ENCODE results near the gene DIS3L.
A peak's percentile ranks its signal among the peaks of the same experiment; 100 is the strongest.

DIS3L gene

GRCh38 chr15:66269326-66270090 lies 23.9 kb upstream of the DIS3L start:
- Histone ChIP-seq H3K9ac (ENCODE audit: low read depth, low read length, poor library complexity) (no peak overlapping the region), H2BK12ac (ENCODE audit: low read length) (no peak overlapping the region), H4K91ac (ENCODE audit: low read depth, low read length, poor library complexity) (peak overlapping the region; percentile 28), H3K4ac (ENCODE audit: low read length) (no peak overlapping the region), H3K79me1 (ENCODE audit: low read depth, low read length) (no peaks in the 10 kb centered on the region), H2BK5ac (ENCODE audit: low read length) (no peak overlapping the region), H3K4me2 (ENCODE audit: insufficient read depth, low read length, poor library complexity, severe bottlenecking) (no peak overlapping the region), H2BK15ac (ENCODE audit: low read length) (no peak overlapping the region), H3K27ac (replicated peaks; ENCODE audit: low read length) (no peak overlapping the region), H3K4me1 (ENCODE audit: control insufficient read depth in 2 of 2, insufficient read depth in 1 of 2, low read depth in 1 of 2, low read length in 2 of 2) (peaks cover 3 to 13% of the 10 kb centered on the region in 2 donors), H2AFZ (ENCODE audit: low read length) (peak overlapping the region; percentile 37), H3K14ac (ENCODE audit: low read length) (no peak overlapping the region), H3K27me3 (ENCODE audit: control insufficient read depth in 3 of 3, insufficient read depth in 3 of 3, low read depth in 1 of 3, low read length in 3 of 3) (peaks cover 0 to 5% (median 0%) of the 10 kb centered on the region in 3 experiments), H3K9me3 (replicated peaks in 1 of 2; ENCODE audit: control insufficient read depth in 2 of 2, insufficient read depth in 1 of 2, low read depth in 1 of 2, low read length in 2 of 2) (no peaks in the 10 kb centered on the region), H3K18ac (ENCODE audit: low read length) (no peak overlapping the region), H2BK120ac (ENCODE audit: low read depth, low read length) (no peak overlapping the region), H3K4me3 (ENCODE audit: low read length in 2 of 2) (no peak overlapping the region), H4K8ac (ENCODE audit: low read depth, low read length) (no peak overlapping the region), H3K23ac (ENCODE audit: low read depth, low read length, poor library complexity) (no peak overlapping the region), H3K36me3 (replicated peaks in 1 of 2; ENCODE audit: control insufficient read depth in 2 of 2, insufficient read depth in 2 of 2, low read length in 2 of 2) (no peaks in the 10 kb centered on the region), H2AK5ac (ENCODE audit: low read depth, low read length) (no peak overlapping the region)
- DNase-seq (ENCODE audit: low spot score), result no peak
- 100% methylated on average over 1 of the region's 13 CpGs for WGBS, 2 donors (ENCODE audit: extremely low coverage in 2 of 2, insufficient read length in 2 of 2, insufficient replicate concordance in 1 of 2)

DNA sequence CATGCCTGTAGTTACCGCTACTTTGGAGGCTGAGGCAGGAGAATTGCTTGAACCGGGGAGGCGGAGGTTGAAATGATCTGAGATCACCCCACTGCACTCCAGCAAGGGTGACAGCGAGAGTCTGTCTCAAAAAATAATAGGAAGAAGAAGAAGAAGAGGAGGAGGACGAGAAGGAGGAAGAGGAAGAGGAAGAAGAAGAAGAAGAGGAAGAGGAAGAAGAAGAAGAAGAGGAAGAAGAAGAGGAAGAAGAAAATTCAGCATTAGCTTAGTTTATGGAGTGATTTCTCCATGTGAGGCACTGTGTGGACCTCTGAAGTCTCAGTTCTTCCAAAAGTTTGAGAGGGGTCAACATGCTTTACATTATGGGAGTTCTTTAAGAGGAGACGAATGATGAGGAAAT lies 22.4 kb upstream of the DIS3L start:
- H2BK5ac ChIP-seq (ENCODE audit: low read length), result no peak overlapping the region
- no peak overlapping the region for H2AK5ac ChIP-seq (ENCODE audit: low read depth, low read length)
- no peak overlapping the region for H3K23ac ChIP-seq (ENCODE audit: low read depth, low read length, poor library complexity)
- H3K9me3 ChIP-seq (replicated peaks in 1 of 2; ENCODE audit: control insufficient read depth in 2 of 2, insufficient read depth in 1 of 2, low read depth in 1 of 2, low read length in 2 of 2), result no peaks in the 10 kb centered on the region
- H2AFZ ChIP-seq (ENCODE audit: low read length), result no peak overlapping the region
- H3K14ac ChIP-seq (ENCODE audit: low read length), result no peak overlapping the region
- no peaks in the 10 kb centered on the region for H3K36me3 ChIP-seq (replicated peaks in 1 of 2; ENCODE audit: control insufficient read depth in 2 of 2, insufficient read depth in 2 of 2, low read length in 2 of 2)
- H2BK120ac ChIP-seq (ENCODE audit: low read depth, low read length), result no peak overlapping the region
- H3K79me1 ChIP-seq (ENCODE audit: low read depth, low read length), result no peaks in the 10 kb centered on the region
- no peak overlapping the region for H3K9ac ChIP-seq (ENCODE audit: low read depth, low read length, poor library complexity)
- no peak for DNase-seq (ENCODE audit: low spot score)
- H2BK15ac ChIP-seq (ENCODE audit: low read length), result no peak overlapping the region
- H4K91ac ChIP-seq (ENCODE audit: low read depth, low read length, poor library complexity), result no peak overlapping the region
- no peak overlapping the region for H4K8ac ChIP-seq (ENCODE audit: low read depth, low read length)
- WGBS, 2 donors (ENCODE audit: extremely low coverage in 2 of 2, insufficient read length in 2 of 2, insufficient replicate concordance in 1 of 2), result no CpG with 5 or more reads among the region's 6 CpGs
- no peak overlapping the region for H3K27ac ChIP-seq (replicated peaks; ENCODE audit: low read length)
- no peak overlapping the region for H3K4me2 ChIP-seq (ENCODE audit: insufficient read depth, low read length, poor library complexity, severe bottlenecking)
- peaks cover 3 to 13% of the 10 kb centered on the region in 2 donors for H3K4me1 ChIP-seq (ENCODE audit: control insufficient read depth in 2 of 2, insufficient read depth in 1 of 2, low read depth in 1 of 2, low read length in 2 of 2)
- H3K4me3 ChIP-seq (ENCODE audit: low read length in 2 of 2), result no peak overlapping the region
- H3K4ac ChIP-seq (ENCODE audit: low read length), result no peak overlapping the region
- H2BK12ac ChIP-seq (ENCODE audit: low read length), result no peak overlapping the region
- no peak overlapping the region for H3K18ac ChIP-seq (ENCODE audit: low read length)
- peaks cover 0 to 5% (median 0%) of the 10 kb centered on the region in 3 experiments for H3K27me3 ChIP-seq (ENCODE audit: control insufficient read depth in 3 of 3, insufficient read depth in 3 of 3, low read depth in 1 of 3, low read length in 3 of 3)

GRCh38 chr15:66275352-66275751 lies 18.0 kb upstream of the DIS3L start:
- Histone ChIP-seq H3K9ac (ENCODE audit: low read depth, low read length, poor library complexity) (no peak overlapping the region), H3K23ac (ENCODE audit: low read depth, low read length, poor library complexity) (no peak overlapping the region), H3K18ac (ENCODE audit: low read length) (no peak overlapping the region), H2BK12ac (ENCODE audit: low read length) (no peak overlapping the region), H3K4me2 (ENCODE audit: insufficient read depth, low read length, poor library complexity, severe bottlenecking) (no peak overlapping the region), H2AK5ac (ENCODE audit: low read depth, low read length) (no peak overlapping the region), H2BK5ac (ENCODE audit: low read length) (no peak overlapping the region), H3K9me3 (replicated peaks in 1 of 2; ENCODE audit: control insufficient read depth in 2 of 2, insufficient read depth in 1 of 2, low read depth in 1 of 2, low read length in 2 of 2) (no peaks in the 10 kb centered on the region), H3K27me3 (ENCODE audit: control insufficient read depth in 3 of 3, insufficient read depth in 3 of 3, low read depth in 1 of 3, low read length in 3 of 3) (no peaks in the 10 kb centered on the region), H2BK120ac (ENCODE audit: low read depth, low read length) (no peak overlapping the region), H3K14ac (ENCODE audit: low read length) (no peak overlapping the region), H4K8ac (ENCODE audit: low read depth, low read length) (no peak overlapping the region), H3K36me3 (replicated peaks in 1 of 2; ENCODE audit: control insufficient read depth in 2 of 2, insufficient read depth in 2 of 2, low read length in 2 of 2) (no peaks in the 10 kb centered on the region), H3K27ac (replicated peaks; ENCODE audit: low read length) (no peak overlapping the region), H4K91ac (ENCODE audit: low read depth, low read length, poor library complexity) (no peak overlapping the region), H2BK15ac (ENCODE audit: low read length) (no peak overlapping the region), H3K4me3 (ENCODE audit: low read length in 2 of 2) (no peak overlapping the region), H3K4ac (ENCODE audit: low read length) (no peak overlapping the region), H3K4me1 (ENCODE audit: control insufficient read depth in 2 of 2, insufficient read depth in 1 of 2, low read depth in 1 of 2, low read length in 2 of 2) (peaks cover 2 to 15% of the 10 kb centered on the region in 2 donors), H3K79me1 (ENCODE audit: low read depth, low read length) (no peaks in the 10 kb centered on the region), H2AFZ (ENCODE audit: low read length) (no peak overlapping the region)
- DNase-seq (ENCODE audit: low spot score), result no peak

- Histone ChIP-seq H3K4me1 (ENCODE audit: control insufficient read depth in 2 of 2, insufficient read depth in 1 of 2, low read depth in 1 of 2, low read length in 2 of 2) (peaks cover 2 to 15% of the 10 kb centered on the region in 2 donors), H3K9ac (ENCODE audit: low read depth, low read length, poor library complexity) (no peak overlapping the region), H3K79me1 (ENCODE audit: low read depth, low read length) (no peaks in the 10 kb centered on the region), H3K27me3 (ENCODE audit: control insufficient read depth in 3 of 3, insufficient read depth in 3 of 3, low read depth in 1 of 3, low read length in 3 of 3) (no peaks in the 10 kb centered on the region), H3K18ac (ENCODE audit: low read length) (no peak overlapping the region), H2BK5ac (ENCODE audit: low read length) (no peak overlapping the region), H3K4me3 (ENCODE audit: low read length in 2 of 2) (no peak overlapping the region), H3K14ac (ENCODE audit: low read length) (no peak overlapping the region), H3K36me3 (replicated peaks in 1 of 2; ENCODE audit: control insufficient read depth in 2 of 2, insufficient read depth in 2 of 2, low read length in 2 of 2) (no peaks in the 10 kb centered on the region), H2AFZ (ENCODE audit: low read length) (no peak overlapping the region), H3K27ac (replicated peaks; ENCODE audit: low read length) (no peak overlapping the region), H3K4me2 (ENCODE audit: insufficient read depth, low read length, poor library complexity, severe bottlenecking) (no peak overlapping the region), H2AK5ac (ENCODE audit: low read depth, low read length) (no peak overlapping the region), H3K9me3 (replicated peaks in 1 of 2; ENCODE audit: control insufficient read depth in 2 of 2, insufficient read depth in 1 of 2, low read depth in 1 of 2, low read length in 2 of 2) (no peaks in the 10 kb centered on the region), H3K4ac (ENCODE audit: low read length) (no peak overlapping the region), H4K8ac (ENCODE audit: low read depth, low read length) (no peak overlapping the region), H2BK15ac (ENCODE audit: low read length) (no peak overlapping the region), H3K23ac (ENCODE audit: low read depth, low read length, poor library complexity) (no peak overlapping the region), H2BK12ac (ENCODE audit: low read length) (no peak overlapping the region), H4K91ac (ENCODE audit: low read depth, low read length, poor library complexity) (no peak overlapping the region), H2BK120ac (ENCODE audit: low read depth, low read length) (no peak overlapping the region)
- WGBS, 2 donors (ENCODE audit: extremely low coverage in 2 of 2, insufficient read length in 2 of 2, insufficient replicate concordance in 1 of 2), result no CpG with 5 or more reads among the region's 3 CpGs
- no peak for DNase-seq (ENCODE audit: low spot score)
Observed at GRCh38 chr15:66276546-66276945, 16.8 kb upstream of the DIS3L start.

All from neuronal stem cell (in vitro differentiated cells).